Prostate gland (tissue), 2 donors: ENCODE measurements around the gene LRBA. TPM values are rescaled to one million over a fixed set of nuclear protein-coding genes. Genes with fewer than 3 reads are reported as not detected.

Experiments
- DNase-seq: peaks from one replicate; pipeline ENCODE4 v3.0.0-alpha.2; 2019; ENCODE audit warnings: low spot score
- H3K27ac ChIP-seq, 2 donors: fragments of 200-600 bp; sonication (generic); 2 replicates each; pipeline ENCODE4 v1.5.1; 2017 to 2019
- H3K27me3 ChIP-seq: fragments of 200-600 bp; sonication (generic); replicated peaks from 2 replicates; pipeline ENCODE4 v1.5.1; 2019; ENCODE audit not compliant: insufficient read depth
- H3K36me3 ChIP-seq, 2 donors: fragments of 200-600 bp; sonication (generic); 1 replicate in 1 of 2; 2 replicates in 1 of 2; pipeline versions ENCODE4 v1.5.1 to v1.8.1; 2017 to 2019
- H3K4me1 ChIP-seq: fragments of 200-600 bp; sonication (generic); replicated peaks from 2 replicates; pipeline ENCODE4 v1.5.1; 2019
- H3K4me3 ChIP-seq, 2 donors: fragments of 200-600 bp; sonication (generic); 2 replicates each; pipeline ENCODE4 v1.5.1; 2017 to 2019
- H3K9me3 ChIP-seq: fragments of 200-600 bp; sonication (generic); 2 replicates; pipeline ENCODE4 v1.5.1; 2017
- CTCF ChIP-seq, 4 experiments: fragments of 200-600 bp in 2 of 4; fragments of 450-650 bp in 2 of 4; sonication (generic) in 2 of 4; IDR thresholded peaks; 1 replicate in 3 of 4; 2 replicates in 1 of 4; pipeline ENCODE4 v1.5.1; 2016 to 2019; ENCODE audit warnings: antibody characterized with exemption in 4 of 4, mild to moderate bottlenecking in 2 of 4, moderate library complexity in 2 of 4
- POLR2A ChIP-seq: fragments of 450-650 bp; IDR thresholded peaks from one replicate; pipeline ENCODE4 v1.6.1; 2016; ENCODE audit warnings: antibody characterized with exemption, mild to moderate bottlenecking
- POLR2AphosphoS5 ChIP-seq: sonication (generic); formaldehyde crosslinking; IDR thresholded peaks from one replicate; pipeline ENCODE4 v1.6.1; 2017; ENCODE audit warnings: antibody characterized with exemption
- WGBS: methylation state at CpG from one replicate; pipeline ENCODE4 v1.1.5; 2018; 5-methylcytosine and 5-hydroxymethylcytosine counted together
- intact Hi-C: fragments of 100-400 bp; cut with DNase I; formaldehyde crosslinking; loops from one replicate; pipeline ENCODE4 v1.14.2; 2022
- total RNA-seq, 2 donors: library from RNA; depleted of rRNA; stranded (reverse); fragments of >200 nt; gene quantifications; one replicate each; pipeline ENCODE4 v1.1.0, GENCODE V29; 2016

LRBA gene
- total RNA-seq, 2 donors from 2014 or later = 69.8 to 79.8 TPM

- Histone ChIP-seq H3K36me3 (no peaks in the 10 kb centered on the region), H3K9me3 (no peaks in the 10 kb centered on the region), H3K27me3 (no peaks in the 10 kb centered on the region), H3K4me3 (no peak overlapping the region), H3K27ac (no peak overlapping the region), H3K4me1 (no peaks in the 10 kb centered on the region)
- TF ChIP-seq CTCF (IDR thresholded peaks at IDR 0.05) = no peak
- TF ChIP-seq POLR2AphosphoS5 = no peak
- no peak for TF ChIP-seq POLR2A
- intact Hi-C loops = no loop called here
- no peak for DNase-seq
- 100% methylated on average over 1 of the region's 1 CpG for WGBS
These were observed 235.4 kb downstream of the LRBA start for GRCh38 chr4:150779707-150780106.

GRCh38 chr4:150773729-150774449, 241.2 kb downstream of the LRBA start:
- TF ChIP-seq CTCF (IDR thresholded peaks at IDR 0.05) (no peak), POLR2AphosphoS5 (no peak), POLR2A (no peak)

GRCh38 chr4:150773032-150773431, 242.1 kb downstream of the LRBA start:
- H3K27me3 ChIP-seq = no peaks in the 10 kb centered on the region
- intact Hi-C loops = no loop called here
- no peaks in the 10 kb centered on the region for H3K4me1 ChIP-seq
- DNase-seq = no peak
- WGBS = 96% methylated on average over 4 of the region's 4 CpGs
- no peaks in the 10 kb centered on the region for H3K36me3 ChIP-seq
- no peaks in the 10 kb centered on the region for H3K9me3 ChIP-seq
- H3K27ac ChIP-seq = no peak overlapping the region
- H3K4me3 ChIP-seq = no peak overlapping the region
- TF ChIP-seq CTCF (IDR thresholded peaks at IDR 0.05) (no peak), POLR2AphosphoS5 (no peak), POLR2A (no peak)

More at GRCh38 chr4:150773729-150774449, 241.2 kb downstream of the LRBA start:
- intact Hi-C loops = no loop called here
- DNase-seq = no peak
- Histone ChIP-seq H3K9me3 (no peaks in the 10 kb centered on the region), H3K4me1 (no peaks in the 10 kb centered on the region), H3K4me3 (no peak overlapping the region), H3K36me3 (no peaks in the 10 kb centered on the region), H3K27me3 (no peaks in the 10 kb centered on the region), H3K27ac (no peak overlapping the region)
- WGBS = 86% methylated on average over 5 of the region's 5 CpGs

- Histone ChIP-seq H3K36me3 (no peaks in the 10 kb centered on the region), H3K4me1 (no peaks in the 10 kb centered on the region), H3K4me3 (no peak overlapping the region), H3K9me3 (no peaks in the 10 kb centered on the region), H3K27me3 (no peaks in the 10 kb centered on the region), H3K27ac (no peak overlapping the region)
- 100% methylated on average over 1 of the region's 1 CpG for WGBS
- intact Hi-C loops = no loop called here
- TF ChIP-seq POLR2A = no peak
- no peak for TF ChIP-seq CTCF (IDR thresholded peaks at IDR 0.05)
- no peak for TF ChIP-seq POLR2AphosphoS5
- no peak for DNase-seq
These were observed 243.7 kb downstream of the LRBA start for GRCh38 chr4:150771382-150771781.

GRCh38 chr4:150769845-150770244, 245.2 kb downstream of the LRBA start:
- intact Hi-C loops = no loop called here
- no peaks in the 10 kb centered on the region for H3K36me3 ChIP-seq
- H3K4me3 ChIP-seq = no peak overlapping the region
- H3K4me1 ChIP-seq = no peaks in the 10 kb centered on the region
- 96% methylated on average over 4 of the region's 4 CpGs for WGBS
- no peak for DNase-seq
- TF ChIP-seq POLR2A (no peak), CTCF (IDR thresholded peaks at IDR 0.05) (no peak)
- no peaks in the 10 kb centered on the region for H3K27me3 ChIP-seq
- H3K9me3 ChIP-seq = no peaks in the 10 kb centered on the region
- H3K27ac ChIP-seq = no peak overlapping the region
